Panc1 (cell line): ENCODE measurements around the gene ICA1. TPM values are rescaled to one million over a fixed set of nuclear protein-coding genes. Genes with fewer than 3 reads are reported as not detected.

Experiments
- ATAC-seq: fragments of 200-7000 bp; cut with Tn5 transposase; 2 replicates; pipeline ENCODE4 v1.9.1; 2020; ENCODE audit warnings: mild to moderate bottlenecking, moderate library complexity
- BruUV-seq: library from RNA; stranded (reverse); fragments of 400-500 nt; replicated peaks from 2 replicates; lab custom pipeline; 2021; lab: Mats Ljungman, UMichigan
- CTCF ChIA-PET: fragments of 300-600 bp; sonication (Branson Sonifier 250); formaldehyde crosslinking; loops from one replicate; lab custom pipeline; 2022; ENCODE audit warnings: antibody characterized with exemption; lab: Charles Lee
- POLR2A ChIA-PET: fragments of 300-600 bp; sonication (Branson Sonifier 250); formaldehyde crosslinking; loops from one replicate; lab custom pipeline; 2022; ENCODE audit warnings: antibody characterized with exemption; lab: Charles Lee
- DNase-seq: peaks from one replicate; pipeline ENCODE4 v3.0.0-alpha.2; 2010; ENCODE audit warnings: low read depth, low spot score
- H3K27ac ChIP-seq: 2 replicates; pipeline ENCODE4 v1.5.1; 2011; ENCODE audit warnings: mild to moderate bottlenecking, low read length, inconsistent platforms
- H3K27me3 ChIP-seq: fragments of 200-500 bp; sonication (Bioruptor generic); 2 replicates; pipeline ENCODE4 v1.6.0; 2014; ENCODE audit warnings: low read length, inconsistent platforms; ENCODE audit not compliant: control insufficient read depth, insufficient read depth
- H3K36me3 ChIP-seq: fragments of 200-500 bp; sonication (Bioruptor generic); 2 replicates; pipeline ENCODE4 v1.5.1; 2014; ENCODE audit warnings: inconsistent platforms, mild to moderate bottlenecking, low read length, moderate library complexity; ENCODE audit not compliant: control insufficient read depth, insufficient read depth
- H3K4me1 ChIP-seq: 2 replicates; pipeline ENCODE4 v1.5.1; 2011; ENCODE audit warnings: inconsistent platforms, mild to moderate bottlenecking, low read length, moderate library complexity; ENCODE audit not compliant: control insufficient read depth, insufficient read depth
- H3K4me3 ChIP-seq, 2 experiments: 2 replicates each; pipeline ENCODE4 v1.5.1; 2011 to 2012; ENCODE audit warnings: low read depth in 2 of 2, low read length in 2 of 2, mild to moderate bottlenecking in 2 of 2, inconsistent platforms in 1 of 2, moderate library complexity in 1 of 2
- H3K9me3 ChIP-seq: fragments of 200-500 bp; sonication (Bioruptor generic); 2 replicates; pipeline ENCODE4 v1.5.1; 2014; ENCODE audit warnings: low read depth, mild to moderate bottlenecking, inconsistent platforms, low read length, moderate library complexity; ENCODE audit not compliant: control insufficient read depth, insufficient read depth
- POLR2AphosphoS5 ChIP-seq: IDR thresholded peaks from 2 replicates; pipeline ENCODE4 v1.6.1; 2012; ENCODE audit warnings: mild to moderate bottlenecking, low read depth, low read length, moderate library complexity
- SIN3A ChIP-seq: IDR thresholded peaks from 2 replicates; pipeline ENCODE4 v1.6.1; 2012; ENCODE audit warnings: low read depth, mild to moderate bottlenecking, low read length, moderate library complexity, borderline replicate concordance; ENCODE audit not compliant: insufficient read depth
- TCF7L2 ChIP-seq: IDR thresholded peaks from 2 replicates; pipeline ENCODE4 v1.6.1; 2011; ENCODE audit warnings: mild to moderate bottlenecking, low read depth, low read length, inconsistent platforms
- in situ Hi-C: cut with HindIII; loops from 2 replicates; pipeline ENCODE4 v1.10.0; 2016; ENCODE audit warnings: low sequenced_read_pairs, low pct_unique_long_range_greater_than_20kb
- intact Hi-C: fragments of 100-400 bp; cut with micrococcal nuclease; formaldehyde crosslinking; loops from one replicate; pipeline ENCODE4 v1.10.0; 2022; ENCODE audit not compliant: unreplicated experiment
- total RNA-seq: library from RNA; stranded (reverse); gene quantifications from one replicate; pipeline ENCODE4 v1.2.1, GENCODE V29; 2021; ENCODE audit not compliant: unreplicated experiment
- TF ChIP-seq, protein P1 (sequence below): fragments of 450-650 bp; IDR thresholded peaks from 2 replicates; pipeline ENCODE4 v1.5.1; 2017; ENCODE audit warnings: mild to moderate bottlenecking
- TF ChIP-seq, protein P2 (sequence below), 2 experiments: IDR thresholded peaks; 2 replicates each; pipeline ENCODE4 v1.6.1; 2011 to 2012; ENCODE audit warnings: low read depth in 2 of 2, control low read depth in 1 of 2, low read length in 1 of 2, mild to moderate bottlenecking in 1 of 2, moderate library complexity in 1 of 2; ENCODE audit not compliant: insufficient read depth in 1 of 2

Gene ICA1
- total RNA-seq, 1 experiment from 2014 or later = 1.1 TPM

DNA sequence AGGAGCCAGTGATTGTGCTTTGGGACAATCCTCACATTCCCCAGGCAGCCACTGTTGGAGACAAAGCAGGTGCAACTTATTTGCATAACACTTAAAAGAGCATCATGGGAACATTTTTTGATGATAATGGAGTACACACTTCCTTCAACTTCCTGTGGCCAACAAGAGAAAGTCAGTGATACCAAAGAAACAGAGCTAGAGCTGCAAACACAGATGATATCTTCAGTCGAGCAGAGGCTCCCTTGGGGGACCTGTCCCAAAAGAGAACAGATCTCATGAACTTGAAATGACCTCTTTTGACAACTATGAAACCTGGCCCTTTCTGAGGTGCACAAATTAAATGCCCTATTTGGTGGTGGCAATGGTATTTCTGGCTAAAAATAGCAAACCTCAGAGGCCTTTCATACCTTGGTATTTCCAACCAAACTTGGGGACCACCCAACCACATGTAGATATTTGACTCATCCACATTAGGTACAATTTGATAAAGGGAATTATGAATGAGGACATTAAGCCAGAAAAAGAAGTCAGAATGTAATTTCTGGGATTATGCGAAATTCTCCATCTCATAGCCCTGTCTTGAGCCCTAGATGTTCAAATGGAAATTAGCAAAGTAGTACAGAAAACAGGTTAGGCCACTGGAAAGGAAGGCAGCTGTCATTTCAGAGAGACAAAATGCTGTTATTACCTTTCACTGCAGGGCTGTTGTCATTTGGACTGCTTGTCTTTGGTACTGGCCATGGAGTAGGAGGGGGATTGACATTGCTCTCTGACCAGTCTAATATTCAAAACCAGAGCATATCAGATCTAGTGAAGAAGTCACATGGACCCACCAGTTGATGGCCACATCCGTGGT, 146.2 kb downstream of the ICA1 start:
- ChIA-PET CTCF (no interaction called here), POLR2A (no interaction called here)
- in situ Hi-C loops = no loop called here
- DNase-seq (no peak), ATAC-seq (no peak)
- Histone ChIP-seq H3K27ac (no peak overlapping the region), H3K9me3 (no peaks in the 10 kb centered on the region), H3K4me1 (no peaks in the 10 kb centered on the region), H3K4me3 (no peak overlapping the region), H3K36me3 (no peaks in the 10 kb centered on the region), H3K27me3 (peaks cover 8% of the 10 kb centered on the region)
- TF ChIP-seq POLR2AphosphoS5 (no peak), TCF7L2 (no peak), SIN3A (no peak)
- TF ChIP-seq, protein P1, sequence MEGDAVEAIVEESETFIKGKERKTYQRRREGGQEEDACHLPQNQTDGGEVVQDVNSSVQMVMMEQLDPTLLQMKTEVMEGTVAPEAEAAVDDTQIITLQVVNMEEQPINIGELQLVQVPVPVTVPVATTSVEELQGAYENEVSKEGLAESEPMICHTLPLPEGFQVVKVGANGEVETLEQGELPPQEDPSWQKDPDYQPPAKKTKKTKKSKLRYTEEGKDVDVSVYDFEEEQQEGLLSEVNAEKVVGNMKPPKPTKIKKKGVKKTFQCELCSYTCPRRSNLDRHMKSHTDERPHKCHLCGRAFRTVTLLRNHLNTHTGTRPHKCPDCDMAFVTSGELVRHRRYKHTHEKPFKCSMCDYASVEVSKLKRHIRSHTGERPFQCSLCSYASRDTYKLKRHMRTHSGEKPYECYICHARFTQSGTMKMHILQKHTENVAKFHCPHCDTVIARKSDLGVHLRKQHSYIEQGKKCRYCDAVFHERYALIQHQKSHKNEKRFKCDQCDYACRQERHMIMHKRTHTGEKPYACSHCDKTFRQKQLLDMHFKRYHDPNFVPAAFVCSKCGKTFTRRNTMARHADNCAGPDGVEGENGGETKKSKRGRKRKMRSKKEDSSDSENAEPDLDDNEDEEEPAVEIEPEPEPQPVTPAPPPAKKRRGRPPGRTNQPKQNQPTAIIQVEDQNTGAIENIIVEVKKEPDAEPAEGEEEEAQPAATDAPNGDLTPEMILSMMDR = no peak
- TF ChIP-seq, protein P2, sequence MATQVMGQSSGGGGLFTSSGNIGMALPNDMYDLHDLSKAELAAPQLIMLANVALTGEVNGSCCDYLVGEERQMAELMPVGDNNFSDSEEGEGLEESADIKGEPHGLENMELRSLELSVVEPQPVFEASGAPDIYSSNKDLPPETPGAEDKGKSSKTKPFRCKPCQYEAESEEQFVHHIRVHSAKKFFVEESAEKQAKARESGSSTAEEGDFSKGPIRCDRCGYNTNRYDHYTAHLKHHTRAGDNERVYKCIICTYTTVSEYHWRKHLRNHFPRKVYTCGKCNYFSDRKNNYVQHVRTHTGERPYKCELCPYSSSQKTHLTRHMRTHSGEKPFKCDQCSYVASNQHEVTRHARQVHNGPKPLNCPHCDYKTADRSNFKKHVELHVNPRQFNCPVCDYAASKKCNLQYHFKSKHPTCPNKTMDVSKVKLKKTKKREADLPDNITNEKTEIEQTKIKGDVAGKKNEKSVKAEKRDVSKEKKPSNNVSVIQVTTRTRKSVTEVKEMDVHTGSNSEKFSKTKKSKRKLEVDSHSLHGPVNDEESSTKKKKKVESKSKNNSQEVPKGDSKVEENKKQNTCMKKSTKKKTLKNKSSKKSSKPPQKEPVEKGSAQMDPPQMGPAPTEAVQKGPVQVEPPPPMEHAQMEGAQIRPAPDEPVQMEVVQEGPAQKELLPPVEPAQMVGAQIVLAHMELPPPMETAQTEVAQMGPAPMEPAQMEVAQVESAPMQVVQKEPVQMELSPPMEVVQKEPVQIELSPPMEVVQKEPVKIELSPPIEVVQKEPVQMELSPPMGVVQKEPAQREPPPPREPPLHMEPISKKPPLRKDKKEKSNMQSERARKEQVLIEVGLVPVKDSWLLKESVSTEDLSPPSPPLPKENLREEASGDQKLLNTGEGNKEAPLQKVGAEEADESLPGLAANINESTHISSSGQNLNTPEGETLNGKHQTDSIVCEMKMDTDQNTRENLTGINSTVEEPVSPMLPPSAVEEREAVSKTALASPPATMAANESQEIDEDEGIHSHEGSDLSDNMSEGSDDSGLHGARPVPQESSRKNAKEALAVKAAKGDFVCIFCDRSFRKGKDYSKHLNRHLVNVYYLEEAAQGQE (IDR thresholded peaks at IDR 0.05; ENCODE audit: insufficient read depth in 1 of 2, low read depth in 2 of 2, low read length in 1 of 2) = no peak
- intact Hi-C loops = no loop called here
- no TSS peak for BruUV-seq

DNA sequence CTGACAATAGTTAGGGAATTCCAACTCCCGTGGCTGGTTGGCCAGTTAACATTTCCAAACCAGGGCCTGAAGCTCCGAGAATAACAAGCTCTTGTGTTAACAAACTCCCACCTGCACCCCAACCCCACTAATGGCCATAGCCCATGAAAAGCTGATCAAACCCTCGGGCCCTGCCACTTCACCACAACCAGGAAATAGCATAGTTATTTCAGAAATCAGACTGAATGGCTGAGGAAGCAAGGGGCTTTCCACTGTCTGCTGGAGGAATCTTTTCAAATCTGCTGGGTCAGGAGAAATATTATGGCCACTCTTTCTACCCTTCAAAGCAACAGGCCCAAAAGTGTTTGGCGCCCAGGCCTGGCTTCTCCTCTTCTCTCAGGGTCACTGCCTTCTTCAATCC, 147.8 kb downstream of the ICA1 start:
- no peak overlapping the region for H3K4me3 ChIP-seq
- H3K9me3 ChIP-seq = no peaks in the 10 kb centered on the region
- TF ChIP-seq SIN3A = no peak
- TF ChIP-seq TCF7L2 = no peak
- TF ChIP-seq, protein P2 (IDR thresholded peaks at IDR 0.05; ENCODE audit: insufficient read depth in 1 of 2, low read depth in 2 of 2, low read length in 1 of 2) = no peak
- no peak for TF ChIP-seq POLR2AphosphoS5
- TF ChIP-seq, protein P1 = no peak
- ChIA-PET CTCF (no interaction called here), POLR2A (no interaction called here)
- in situ Hi-C loops = no loop called here
- ATAC-seq (no peak), DNase-seq (no peak)
- peaks cover 2% of the 10 kb centered on the region for H3K27me3 ChIP-seq
- no peaks in the 10 kb centered on the region for H3K36me3 ChIP-seq
- no TSS peak for BruUV-seq
- no peaks in the 10 kb centered on the region for H3K4me1 ChIP-seq
- intact Hi-C loops = no loop called here
- H3K27ac ChIP-seq = no peak overlapping the region
